ENCODE data around the gene SLC12A5. TPM values are rescaled to one million over a fixed set of nuclear protein-coding genes. Genes with fewer than 3 reads are reported as not detected.

The SLC12A5 gene
- total RNA-seq, 1 donor: under 0.01 TPM

DNA sequence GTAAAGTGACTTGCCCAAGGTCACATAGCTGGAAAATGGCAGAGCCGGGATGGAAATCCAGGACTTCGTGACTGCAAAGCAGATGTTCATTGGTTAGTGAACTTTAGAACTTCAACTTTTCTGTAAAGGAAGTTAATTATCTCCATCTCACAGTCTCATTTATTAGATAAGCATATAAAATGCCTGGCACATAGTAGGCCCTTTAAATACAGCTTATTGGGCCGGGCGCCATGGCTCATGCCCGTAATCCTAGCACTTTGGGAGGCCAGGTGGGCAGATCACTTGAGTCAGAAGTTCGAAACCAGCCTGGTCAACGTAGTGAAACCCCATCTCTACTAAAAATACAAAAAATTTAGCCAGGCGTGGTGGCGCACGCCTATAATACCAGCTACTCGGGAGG lies 22.1 kb upstream of the SLC12A5 start:
- H3K4me3 ChIP-seq (ENCODE audit: low read depth, low read length): no peak overlapping the region
- DNase-seq (ENCODE audit: low read depth): no peak
- no peak for TF ChIP-seq CTCF (IDR thresholded peaks at IDR 0.05; ENCODE audit: insufficient read depth, low read depth, low read length)

GRCh38 chr20:46007671-46008070 lies 21.3 kb upstream of the SLC12A5 start:
- TF ChIP-seq CTCF (IDR thresholded peaks at IDR 0.05; ENCODE audit: insufficient read depth, low read depth, low read length): no peak
- no peak for DNase-seq (ENCODE audit: low read depth)
- no peak overlapping the region for H3K4me3 ChIP-seq (ENCODE audit: low read depth, low read length)

- no peak overlapping the region for H3K4me3 ChIP-seq (ENCODE audit: low read depth, low read length)
- no peak for DNase-seq (ENCODE audit: low read depth)
- TF ChIP-seq CTCF (IDR thresholded peaks at IDR 0.05; ENCODE audit: insufficient read depth, low read depth, low read length): no peak
These were observed 19.2 kb upstream of the SLC12A5 start for GRCh38 chr20:46009816-46010215.

DNA sequence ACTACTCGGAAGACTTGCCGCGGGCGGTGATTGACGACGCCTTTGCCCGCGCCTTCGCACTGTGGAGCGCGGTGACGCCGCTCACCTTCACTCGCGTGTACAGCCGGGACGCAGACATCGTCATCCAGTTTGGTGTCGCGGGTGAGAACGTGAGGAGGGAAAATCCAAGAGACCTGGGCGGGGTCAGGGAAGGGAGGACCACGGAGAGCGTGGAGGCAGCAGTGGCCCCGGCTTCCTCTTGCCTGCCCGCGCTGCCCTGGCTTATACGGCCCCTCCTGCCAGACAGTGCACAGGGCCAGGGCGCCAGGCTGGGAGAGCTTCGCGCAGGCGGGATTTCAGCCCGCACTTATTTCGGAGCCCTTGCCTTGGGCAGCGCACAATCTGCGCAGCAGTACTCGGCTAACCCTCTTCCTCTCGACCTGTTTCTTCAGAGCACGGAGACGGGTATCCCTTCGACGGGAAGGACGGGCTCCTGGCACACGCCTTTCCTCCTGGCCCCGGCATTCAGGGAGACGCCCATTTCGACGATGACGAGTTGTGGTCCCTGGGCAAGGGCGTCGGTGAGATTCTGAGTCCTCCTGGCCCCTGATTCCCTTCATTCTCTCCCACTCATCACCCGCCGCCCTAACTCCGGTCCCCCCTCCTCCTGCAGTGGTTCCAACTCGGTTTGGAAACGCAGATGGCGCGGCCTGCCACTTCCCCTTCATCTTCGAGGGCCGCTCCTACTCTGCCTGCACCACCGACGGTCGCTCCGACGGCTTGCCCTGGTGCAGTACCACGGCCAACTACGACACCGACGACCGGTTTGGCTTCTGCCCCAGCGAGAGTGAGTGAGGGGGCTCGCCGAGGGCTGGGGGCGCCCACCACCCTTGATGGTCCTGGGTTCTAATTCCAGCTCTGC lies 18.3 kb upstream of the SLC12A5 start:
- H3K4me3 ChIP-seq (ENCODE audit: low read depth, low read length): no peak overlapping the region
- no peak for DNase-seq (ENCODE audit: low read depth)
- TF ChIP-seq CTCF (IDR thresholded peaks at IDR 0.05; ENCODE audit: insufficient read depth, low read depth, low read length): no peak

- no peak overlapping the region for H3K4me3 ChIP-seq (ENCODE audit: low read depth, low read length)
- DNase-seq (ENCODE audit: low read depth): peak; percentile 22
- peak; percentile 30 for TF ChIP-seq CTCF (IDR thresholded peaks at IDR 0.05; ENCODE audit: insufficient read depth, low read depth, low read length)
These were observed 17.2 kb upstream of the SLC12A5 start for GRCh38 chr20:46011631-46012482.

- no peak for TF ChIP-seq CTCF (IDR thresholded peaks at IDR 0.05; ENCODE audit: insufficient read depth, low read depth, low read length)
- DNase-seq (ENCODE audit: low read depth): no peak
- H3K4me3 ChIP-seq (ENCODE audit: low read depth, low read length): no peak overlapping the region
These were observed 16.1 kb upstream of the SLC12A5 start for GRCh38 chr20:46012921-46013320.

All from fibroblast of villous mesenchyme (primary cell).